Head of caudate nucleus (tissue), 42 donors: Measurements from ENCODE around the gene ETFA.

Source experiments
- DNase-seq, 42 donors: peaks; one replicate each; pipeline versions ENCODE4 v3.0.0 to v3.0.0-alpha.2; 2020 to 2021; ENCODE audit warnings: mixed read lengths in 7 of 42
- intact Hi-C: fragments of 100-400 bp; cut with DNase I; formaldehyde crosslinking; loops from one replicate; pipeline ENCODE4 v1.15.0; 2022

Gene ETFA

DNA sequence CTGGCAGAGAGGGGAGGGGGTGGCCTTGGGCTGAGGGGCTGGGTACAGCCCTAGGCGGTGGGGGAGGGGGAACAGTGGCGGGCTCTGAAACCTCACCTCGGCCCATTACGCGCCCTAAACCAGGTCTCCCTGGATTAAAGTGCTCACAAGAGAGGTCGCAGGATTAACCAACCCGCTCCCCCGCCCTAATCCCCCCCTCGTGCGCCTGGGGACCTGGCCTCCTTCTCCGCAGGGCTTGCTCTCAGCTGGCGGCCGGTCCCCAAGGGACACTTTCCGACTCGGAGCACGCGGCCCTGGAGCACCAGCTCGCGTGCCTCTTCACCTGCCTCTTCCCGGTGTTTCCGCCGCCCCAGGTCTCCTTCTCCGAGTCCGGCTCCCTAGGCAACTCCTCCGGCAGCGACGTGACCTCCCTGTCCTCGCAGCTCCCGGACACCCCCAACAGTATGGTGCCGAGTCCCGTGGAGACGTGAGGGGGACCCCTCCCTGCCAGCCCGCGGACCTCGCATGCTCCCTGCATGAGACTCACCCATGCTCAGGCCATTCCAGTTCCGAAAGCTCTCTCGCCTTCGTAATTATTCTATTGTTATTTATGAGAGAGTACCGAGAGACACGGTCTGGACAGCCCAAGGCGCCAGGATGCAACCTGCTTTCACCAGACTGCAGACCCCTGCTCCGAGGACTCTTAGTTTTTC is 30.2 kb upstream of the ETFA start:
- intact Hi-C loops: no loop called here
- DNase-seq: no peak

GRCh38 chr15:76340803-76341365 is 29.6 kb upstream of the ETFA start:
- intact Hi-C loops: no loop called here
- DNase-seq: no peak

- intact Hi-C loops: no loop called here
- DNase-seq: no peak
Observed at GRCh38 chr15:76340198-76340802, 29.0 kb upstream of the ETFA start.

GRCh38 chr15:76339305-76340197 is 28.3 kb upstream of the ETFA start:
- intact Hi-C loops: no loop called here

GRCh38 chr15:76338486-76339304 is 27.4 kb upstream of the ETFA start:
- DNase-seq: no peak
- intact Hi-C loops: no loop called here

More at GRCh38 chr15:76339305-76340197, 28.3 kb upstream of the ETFA start:
- DNase-seq: no peak

DNA sequence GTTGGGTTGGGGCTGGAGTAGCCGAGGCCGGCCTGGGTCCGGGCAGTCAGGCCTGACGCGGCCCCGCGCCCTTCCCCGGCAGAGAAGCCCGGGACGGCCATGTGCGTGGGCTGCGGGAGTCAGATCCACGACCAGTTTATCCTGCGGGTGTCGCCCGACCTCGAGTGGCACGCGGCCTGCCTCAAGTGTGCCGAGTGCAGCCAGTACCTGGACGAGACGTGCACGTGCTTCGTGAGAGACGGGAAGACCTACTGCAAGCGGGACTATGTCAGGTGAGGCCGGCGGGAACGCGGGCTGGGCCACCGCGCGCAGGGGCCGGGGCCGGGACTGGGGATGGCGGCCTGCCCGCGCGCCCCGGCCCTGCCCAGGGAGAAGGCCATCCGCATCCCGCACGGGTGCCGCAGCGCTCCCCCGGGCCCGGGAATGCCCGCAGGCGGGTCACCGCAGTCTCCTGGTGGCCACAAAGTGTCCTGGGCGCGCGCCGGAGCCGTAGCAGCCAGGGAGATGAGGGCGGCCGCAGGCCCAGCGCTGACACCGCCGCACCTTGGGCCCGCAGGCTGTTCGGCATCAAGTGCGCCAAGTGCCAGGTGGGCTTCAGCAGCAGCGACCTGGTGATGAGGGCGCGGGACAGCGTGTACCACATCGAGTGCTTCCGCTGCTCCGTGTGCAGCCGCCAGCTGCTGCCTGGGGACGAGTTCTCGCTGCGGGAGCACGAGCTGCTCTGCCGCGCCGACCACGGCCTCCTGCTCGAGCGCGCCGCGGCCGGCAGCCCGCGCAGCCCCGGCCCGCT is 26.6 kb upstream of the ETFA start:
- intact Hi-C loops: no loop called here

DNA sequence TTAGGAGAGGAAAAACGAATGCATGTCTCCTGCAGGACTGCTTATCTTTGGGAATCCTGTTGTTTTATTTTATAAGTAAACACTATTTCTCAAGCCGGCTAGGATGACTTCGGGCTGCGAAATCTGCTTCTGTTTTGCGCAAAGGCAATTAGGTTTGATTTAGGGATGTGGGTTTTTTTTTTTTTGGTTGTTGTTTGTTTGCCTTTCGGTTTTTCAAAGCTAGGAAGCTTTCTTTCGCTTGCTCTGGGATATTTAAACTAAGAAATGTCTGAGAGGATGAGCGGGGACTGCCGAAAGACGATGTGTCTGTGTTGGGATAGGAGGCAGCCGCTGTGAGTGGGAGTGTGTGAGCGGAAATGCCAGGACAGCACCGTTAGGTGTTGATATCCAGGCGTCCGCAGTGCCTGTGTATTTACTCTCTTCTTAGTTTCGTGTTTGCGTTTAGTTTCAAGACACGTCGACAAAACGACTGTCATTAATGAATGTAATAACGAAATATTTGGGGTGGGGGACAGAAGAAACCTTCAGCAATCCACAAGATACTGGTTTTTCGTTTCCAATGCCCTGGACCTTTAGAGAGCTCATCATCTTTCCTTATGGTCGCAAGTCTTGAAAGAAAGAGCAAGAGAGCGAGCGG is 25.9 kb upstream of the ETFA start:
- intact Hi-C loops: no loop called here
- no peak for DNase-seq

More for the DNA sequence above, 26.6 kb upstream of the ETFA start:
- no peak for DNase-seq

- intact Hi-C loops: no loop called here
- peak in 31 of 42 donors; percentile 18 to 82 (median 46) for DNase-seq
Observed at GRCh38 chr15:76336254-76337058, 25.2 kb upstream of the ETFA start, which contains the start of gene ISL2. Gene ISL2, plus strand, starts transcription at chr15:76336773. Its CDS starts 111 bp downstream, at chr15:76336884.

DNA sequence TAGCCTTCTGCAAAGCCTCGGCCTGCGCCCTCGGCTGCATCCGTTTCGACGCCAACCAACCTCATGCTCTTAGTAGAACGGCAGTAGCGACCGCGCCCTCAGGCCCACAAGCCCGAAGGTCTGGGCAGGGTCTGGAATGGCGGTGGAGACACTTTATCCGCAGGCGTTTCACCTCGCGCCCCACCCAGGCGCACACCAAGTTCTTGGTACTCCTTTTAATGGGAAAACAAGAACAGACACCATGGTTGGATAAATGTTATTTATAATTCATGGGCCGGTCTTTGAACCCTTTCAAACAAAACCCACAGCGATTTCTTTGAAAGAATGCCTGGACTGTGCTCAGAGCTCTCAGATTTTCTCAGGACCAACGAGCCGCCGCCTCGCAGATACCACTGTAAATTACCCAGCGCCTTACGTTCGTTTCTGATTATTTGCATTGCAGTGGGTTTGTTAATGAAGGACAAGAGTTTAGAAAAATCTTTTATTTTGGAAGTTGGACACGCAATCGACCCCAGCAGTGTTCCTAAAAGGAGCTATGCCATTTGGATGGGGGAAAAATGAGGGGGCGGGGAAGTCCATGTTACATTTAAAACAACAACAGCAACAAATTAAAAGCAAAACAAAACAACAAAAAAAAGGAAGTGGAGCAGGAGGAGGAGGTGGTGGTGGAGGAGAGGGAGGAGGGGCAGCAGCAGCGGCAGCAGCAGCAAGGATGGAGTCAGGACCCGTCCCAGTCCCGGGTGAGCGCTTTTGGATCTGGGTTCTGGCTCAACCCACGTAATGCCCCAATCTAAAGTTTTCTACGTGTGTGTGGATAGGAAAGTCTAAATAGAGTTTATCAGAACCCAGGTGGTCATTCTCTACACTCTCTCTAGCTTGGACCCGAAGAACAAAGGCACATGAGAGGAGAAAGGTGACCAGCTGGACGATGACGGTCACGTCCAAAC is 24.3 kb upstream of the ETFA start:
- intact Hi-C loops: no loop called here
- DNase-seq: no peak

- DNase-seq: no peak
- intact Hi-C loops: no loop called here
Observed at GRCh38 chr15:76334438-76335306, 23.4 kb upstream of the ETFA start.

DNA sequence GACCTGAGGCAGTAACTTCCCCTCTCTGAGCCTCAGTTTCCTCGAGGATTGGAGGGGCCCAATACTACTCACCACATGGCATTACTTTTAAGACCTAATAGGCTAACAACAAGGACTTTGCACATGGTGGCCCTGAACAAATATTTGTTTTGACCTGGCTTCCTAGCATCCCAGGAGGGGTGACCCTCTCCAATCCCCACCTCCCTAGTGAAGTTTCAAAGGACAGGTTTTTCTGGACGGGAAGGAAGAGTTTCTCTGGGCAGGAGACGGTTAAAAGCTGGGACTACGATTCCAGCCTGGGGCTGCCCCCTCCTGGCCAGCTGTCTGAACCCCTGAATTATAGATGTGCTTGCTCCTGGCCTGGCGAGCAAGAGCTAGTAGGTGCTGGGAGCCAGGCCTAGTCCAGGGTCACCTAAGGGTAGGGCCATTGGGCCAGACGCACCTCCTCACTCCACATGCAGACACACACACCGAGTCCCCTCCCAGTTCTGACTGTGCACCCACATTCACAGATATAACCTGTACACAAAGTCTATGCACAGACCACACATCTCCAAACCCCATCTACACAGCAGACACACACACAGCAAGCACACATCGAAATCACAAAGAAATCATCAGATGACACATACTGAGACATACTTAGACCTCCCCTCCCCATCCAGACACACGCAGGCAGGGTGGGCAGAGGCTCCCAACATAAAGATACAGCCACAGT is 22.6 kb upstream of the ETFA start:
- intact Hi-C loops: no loop called here
- DNase-seq: no peak

- DNase-seq: peak in 1 of 42 donors; percentile 7
- intact Hi-C loops: no loop called here
Observed at GRCh38 chr15:76333309-76333708, 22.0 kb upstream of the ETFA start.

GRCh38 chr15:76332796-76333195 is 21.5 kb upstream of the ETFA start:
- no peak for DNase-seq
- intact Hi-C loops: no loop called here
